GM12891 (cell line): ENCODE data around the gene INPP4A.

Experiments
- DNase-seq: peaks from one replicate; pipeline ENCODE4 v3.0.0; 2011; ENCODE audit warnings: low spot score; ENCODE audit not compliant: insufficient read length
- FAIRE-seq: peaks from 2 replicates; lab custom pipeline; 2011; peaks lifted over from hg19 to GRCh38; lab: Jason Lieb, UNC
- PAX5 ChIP-seq: IDR thresholded peaks from 2 replicates; pipeline ENCODE4 v1.6.1; 2011; ENCODE audit warnings: low read length, moderate library complexity, mild to moderate bottlenecking; ENCODE audit not compliant: insufficient read depth, severe bottlenecking
- POLR2A ChIP-seq: IDR thresholded peaks from 2 replicates; pipeline ENCODE4 v1.6.1; 2011; ENCODE audit warnings: low read depth, low read length, control low read depth
- POLR2AphosphoS5 ChIP-seq: IDR thresholded peaks from 2 replicates; pipeline ENCODE4 v1.6.1; 2011; ENCODE audit warnings: low read depth, low read length, control low read depth
- POU2F2 ChIP-seq: IDR thresholded peaks from 2 replicates; pipeline ENCODE4 v1.6.1; 2011; ENCODE audit warnings: low read depth, mild to moderate bottlenecking, control low read depth, low read length, moderate library complexity
- SPI1 ChIP-seq: IDR thresholded peaks from 2 replicates; pipeline ENCODE4 v1.6.1; 2011; ENCODE audit warnings: low read depth, low read length, control low read depth
- TAF1 ChIP-seq: IDR thresholded peaks from 2 replicates; pipeline ENCODE4 v1.6.1; 2011; ENCODE audit warnings: low read depth, low read length, control low read depth

INPP4A gene

GRCh38 chr2:98556344-98557033, 111.8 kb downstream of the INPP4A start:
- peak; percentile 99 for TF ChIP-seq SPI1
- TF ChIP-seq POLR2A: no peak
- DNase-seq: peak; percentile 55
- FAIRE-seq: peak; percentile 88

- TF ChIP-seq SPI1 (no peak), POU2F2 (no peak), POLR2A (no peak), PAX5 (no peak), TAF1 (no peak), POLR2AphosphoS5 (no peak)
- DNase-seq: no peak
- FAIRE-seq: no peak
Observed at GRCh38 chr2:98558852-98559530, 114.3 kb downstream of the INPP4A start.

- FAIRE-seq (peak; percentile 79), DNase-seq (no peak)
- TF ChIP-seq POLR2AphosphoS5: no peak
Observed at GRCh38 chr2:98559581-98559980, 114.9 kb downstream of the INPP4A start.

- DNase-seq (no peak), FAIRE-seq (peak; percentile 41)
- no peak for TF ChIP-seq POLR2AphosphoS5
- TF ChIP-seq POU2F2: no peak
- no peak for TF ChIP-seq SPI1
- TF ChIP-seq PAX5: no peak
- TF ChIP-seq TAF1: no peak
- TF ChIP-seq POLR2A: no peak
Observed at GRCh38 chr2:98560256-98560771, 115.7 kb downstream of the INPP4A start.

GRCh38 chr2:98561018-98561417, 116.4 kb downstream of the INPP4A start:
- no peak for FAIRE-seq
- DNase-seq: no peak
- no peak for TF ChIP-seq POU2F2
- TF ChIP-seq POLR2A: no peak
- no peak for TF ChIP-seq POLR2AphosphoS5
- no peak for TF ChIP-seq PAX5
- no peak for TF ChIP-seq TAF1
- no peak for TF ChIP-seq SPI1

- DNase-seq (no peak), FAIRE-seq (no peak)
- TF ChIP-seq POU2F2: no peak
- TF ChIP-seq POLR2A: no peak
- no peak for TF ChIP-seq POLR2AphosphoS5
- TF ChIP-seq SPI1: no peak
- no peak for TF ChIP-seq TAF1
- TF ChIP-seq PAX5: no peak
Observed at GRCh38 chr2:98561902-98562695, 117.4 kb downstream of the INPP4A start.

GRCh38 chr2:98563394-98563793, 118.7 kb downstream of the INPP4A start:
- FAIRE-seq (no peak), DNase-seq (no peak)
- no peak for TF ChIP-seq POU2F2
- TF ChIP-seq PAX5: no peak
- no peak for TF ChIP-seq POLR2A
- TF ChIP-seq SPI1: no peak
- no peak for TF ChIP-seq TAF1
- no peak for TF ChIP-seq POLR2AphosphoS5

- no peak for FAIRE-seq
Observed at GRCh38 chr2:98564541-98565132, 120.0 kb downstream of the INPP4A start.

GRCh38 chr2:98565286-98565860, 120.7 kb downstream of the INPP4A start:
- no peak for TF ChIP-seq TAF1
- no peak for TF ChIP-seq SPI1
- no peak for TF ChIP-seq POLR2A
- TF ChIP-seq PAX5: no peak
- no peak for TF ChIP-seq POU2F2
- TF ChIP-seq POLR2AphosphoS5: no peak
- DNase-seq (no peak), FAIRE-seq (no peak)

More at GRCh38 chr2:98564541-98565132, 120.0 kb downstream of the INPP4A start:
- DNase-seq: no peak
- TF ChIP-seq PAX5: no peak
- TF ChIP-seq POLR2AphosphoS5: no peak
- no peak for TF ChIP-seq TAF1
- TF ChIP-seq POU2F2: no peak
- no peak for TF ChIP-seq SPI1
- TF ChIP-seq POLR2A: no peak

GRCh38 chr2:98565941-98566340, 121.3 kb downstream of the INPP4A start:
- DNase-seq: no peak
- TF ChIP-seq SPI1: no peak
- no peak for TF ChIP-seq POU2F2
- TF ChIP-seq POLR2A: no peak
- TF ChIP-seq PAX5: no peak
- no peak for TF ChIP-seq TAF1
- no peak for TF ChIP-seq POLR2AphosphoS5
- FAIRE-seq: no peak
